ENCODE results near the gene SIAH3.

SIAH3 gene

GRCh38 chr13:45831851-45832250 lies 19.7 kb downstream of the SIAH3 start:
- Histone ChIP-seq H3K4me1 (ENCODE audit: control insufficient read depth, low read length) (no peaks in the 10 kb centered on the region), H3K4me2 (ENCODE audit: low read length) (no peak overlapping the region), H4K20me1 (ENCODE audit: control insufficient read depth, insufficient read depth, low read depth, low read length) (no peaks in the 10 kb centered on the region), H3K27ac (ENCODE audit: low read depth, low read length) (no peak overlapping the region), H3K9me3 (ENCODE audit: control insufficient read depth, insufficient read depth, low read length) (no peaks in the 10 kb centered on the region), H3K79me2 (ENCODE audit: control insufficient read depth, low read length) (no peaks in the 10 kb centered on the region), H3F3A (ENCODE audit: control insufficient read depth, insufficient read depth) (no peaks in the 10 kb centered on the region), H3K27me3 (ENCODE audit: control insufficient read depth, low read length) (peaks cover 15% of the 10 kb centered on the region), H3K36me3 (ENCODE audit: control insufficient read depth, low read length) (no peaks in the 10 kb centered on the region), H3K4me3 (ENCODE audit: low read length) (no peak overlapping the region), H3K9me2 (replicated peaks; ENCODE audit: control insufficient read depth, low read length) (no peaks in the 10 kb centered on the region)
- TF ChIP-seq EZH2phosphoT487 (IDR thresholded peaks at IDR 0.05; ENCODE audit: borderline replicate concordance, low read length) = no peak
- no peak for TF ChIP-seq CTCF (IDR thresholded peaks at IDR 0.05; ENCODE audit: low read depth, low read length, poor library complexity, severe bottlenecking)

GRCh38 chr13:45830121-45830520 lies 21.4 kb downstream of the SIAH3 start:
- no peak overlapping the region for H3K27ac ChIP-seq (ENCODE audit: low read depth, low read length)
- no peaks in the 10 kb centered on the region for H3F3A ChIP-seq (ENCODE audit: control insufficient read depth, insufficient read depth)
- no peak for TF ChIP-seq CTCF (IDR thresholded peaks at IDR 0.05; ENCODE audit: low read depth, low read length, poor library complexity, severe bottlenecking)
- TF ChIP-seq EZH2phosphoT487 (IDR thresholded peaks at IDR 0.05; ENCODE audit: borderline replicate concordance, low read length) = no peak
- H3K79me2 ChIP-seq (ENCODE audit: control insufficient read depth, low read length) = no peaks in the 10 kb centered on the region
- H3K4me1 ChIP-seq (ENCODE audit: control insufficient read depth, low read length) = no peaks in the 10 kb centered on the region
- no peak overlapping the region for H3K4me2 ChIP-seq (ENCODE audit: low read length)
- H3K4me3 ChIP-seq (ENCODE audit: low read length) = no peak overlapping the region
- H3K27me3 ChIP-seq (ENCODE audit: control insufficient read depth, low read length) = peaks cover 15% of the 10 kb centered on the region
- H3K36me3 ChIP-seq (ENCODE audit: control insufficient read depth, low read length) = no peaks in the 10 kb centered on the region
- no peaks in the 10 kb centered on the region for H3K9me2 ChIP-seq (replicated peaks; ENCODE audit: control insufficient read depth, low read length)
- no peaks in the 10 kb centered on the region for H4K20me1 ChIP-seq (ENCODE audit: control insufficient read depth, insufficient read depth, low read depth, low read length)
- H3K9me3 ChIP-seq (ENCODE audit: control insufficient read depth, insufficient read depth, low read length) = no peaks in the 10 kb centered on the region

DNA sequence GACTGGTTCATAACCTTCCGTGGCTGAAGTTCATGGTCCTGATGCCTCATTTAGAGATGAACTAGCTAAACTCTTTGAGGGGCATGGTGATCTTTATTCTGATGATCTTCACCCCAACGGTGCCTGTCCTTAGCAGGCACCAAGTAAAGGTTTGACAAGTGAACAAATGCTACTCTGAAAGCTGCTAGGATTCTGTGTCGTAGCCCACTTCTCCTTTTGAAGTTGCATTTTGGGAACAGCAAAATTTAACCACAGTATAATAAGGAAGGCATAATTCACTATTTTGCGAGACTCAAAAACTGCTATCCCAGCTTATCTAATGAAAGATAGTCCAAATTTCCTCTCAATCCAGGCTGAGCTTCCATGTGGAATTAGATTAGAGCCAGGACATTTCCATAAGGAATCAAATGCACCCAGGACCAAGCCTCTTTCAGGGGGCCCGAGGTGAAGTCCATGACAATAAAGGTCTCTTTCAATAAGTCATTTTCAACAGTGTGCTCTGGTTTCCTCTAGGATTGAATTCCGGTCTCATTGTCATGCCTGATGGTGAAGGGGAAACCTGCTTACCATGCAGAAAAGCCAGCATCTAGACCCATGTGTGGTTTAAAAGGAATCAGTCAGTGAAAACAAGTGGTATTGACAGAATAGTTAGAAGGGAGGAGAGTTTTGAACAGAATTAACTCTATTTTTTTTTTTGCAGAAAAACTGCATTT lies 23.1 kb downstream of the SIAH3 start:
- no peaks in the 10 kb centered on the region for H3K79me2 ChIP-seq (ENCODE audit: control insufficient read depth, low read length)
- peaks cover 15% of the 10 kb centered on the region for H3K27me3 ChIP-seq (ENCODE audit: control insufficient read depth, low read length)
- no peaks in the 10 kb centered on the region for H3K9me2 ChIP-seq (replicated peaks; ENCODE audit: control insufficient read depth, low read length)
- no peaks in the 10 kb centered on the region for H3F3A ChIP-seq (ENCODE audit: control insufficient read depth, insufficient read depth)
- TF ChIP-seq CTCF (IDR thresholded peaks at IDR 0.05; ENCODE audit: low read depth, low read length, poor library complexity, severe bottlenecking) (no peak), EZH2phosphoT487 (IDR thresholded peaks at IDR 0.05; ENCODE audit: borderline replicate concordance, low read length) (no peak)
- H3K4me3 ChIP-seq (ENCODE audit: low read length) = no peak overlapping the region
- no peaks in the 10 kb centered on the region for H4K20me1 ChIP-seq (ENCODE audit: control insufficient read depth, insufficient read depth, low read depth, low read length)
- no peaks in the 10 kb centered on the region for H3K9me3 ChIP-seq (ENCODE audit: control insufficient read depth, insufficient read depth, low read length)
- no peak overlapping the region for H3K4me2 ChIP-seq (ENCODE audit: low read length)
- H3K27ac ChIP-seq (ENCODE audit: low read depth, low read length) = no peak overlapping the region
- no peaks in the 10 kb centered on the region for H3K36me3 ChIP-seq (ENCODE audit: control insufficient read depth, low read length)
- no peaks in the 10 kb centered on the region for H3K4me1 ChIP-seq (ENCODE audit: control insufficient read depth, low read length)
